ENCODE measurements around the gene DPP6. TPM values are rescaled to one million over a fixed set of nuclear protein-coding genes. Genes with fewer than 3 reads are reported as not detected.

The DPP6 gene
- total RNA-seq, 1 donor from 2014 or later: not detected

- no peak for DNase-seq (ENCODE audit: low read depth in 2 of 2)
These were observed 823.1 kb downstream of the DPP6 start for GRCh38 chr7:154875297-154875696.

- DNase-seq (ENCODE audit: low read depth in 2 of 2): no peak
These were observed 824.3 kb downstream of the DPP6 start for GRCh38 chr7:154876516-154876915.

DNA sequence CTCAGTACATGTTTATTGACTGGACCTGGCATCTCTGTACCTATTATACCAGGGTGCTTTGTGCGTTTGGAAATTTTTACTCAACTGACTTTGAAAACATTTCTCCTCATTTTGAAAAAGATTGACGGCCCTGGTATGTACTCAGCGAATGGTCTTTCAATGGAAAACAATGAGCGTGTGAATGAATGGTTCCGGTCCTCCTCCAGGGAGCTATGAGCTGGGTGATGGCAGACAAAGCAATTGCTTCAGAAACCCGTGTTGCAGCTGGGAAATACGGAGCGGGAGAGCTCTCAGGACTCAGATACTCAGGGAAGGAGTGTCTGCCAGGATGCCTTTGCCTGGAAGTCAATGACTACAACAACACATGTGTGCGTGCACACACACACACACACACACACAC, 824.8 kb downstream of the DPP6 start:
- DNase-seq (ENCODE audit: low read depth in 2 of 2): no peak

DNA sequence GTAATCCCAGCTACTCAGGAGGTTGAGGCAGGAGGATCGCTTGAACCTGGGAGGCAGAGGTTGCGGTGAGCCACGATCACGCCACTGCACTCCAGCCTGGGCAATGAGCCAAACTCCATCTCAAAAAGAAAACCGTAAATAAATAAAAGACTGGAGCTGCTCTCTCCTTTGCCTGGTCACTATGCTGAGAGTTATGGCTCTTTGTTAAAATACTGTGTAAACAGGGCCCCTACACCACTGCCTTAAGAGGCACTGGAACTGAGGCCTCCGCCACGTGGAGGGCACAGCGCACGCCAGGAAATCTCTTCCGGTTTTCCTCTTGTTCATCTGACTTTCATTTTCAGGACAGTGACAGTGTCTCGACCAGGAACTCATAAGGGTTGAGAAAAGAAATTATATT, 827.4 kb downstream of the DPP6 start:
- no peak for DNase-seq (ENCODE audit: low read depth in 2 of 2)

DNA sequence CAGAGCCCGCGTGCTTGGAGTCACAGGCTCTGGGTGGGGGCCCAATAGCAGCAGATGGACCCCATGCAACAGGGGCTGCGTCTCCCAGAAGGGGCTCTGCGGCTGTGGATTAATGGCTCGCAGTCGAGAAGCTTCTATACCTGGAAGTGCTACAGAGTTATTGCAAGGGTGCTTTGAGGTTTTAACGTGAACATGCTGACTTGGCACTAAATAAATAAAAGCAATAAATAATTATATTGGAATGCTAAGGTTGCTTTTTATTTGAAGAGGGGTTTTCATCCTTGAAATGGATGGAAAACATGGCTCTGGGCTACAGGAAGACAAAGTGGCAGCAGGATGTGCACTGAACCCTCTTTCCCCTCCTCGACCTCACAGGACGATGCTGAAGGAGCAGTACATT, 828.3 kb downstream of the DPP6 start:
- no peak for DNase-seq (ENCODE audit: low read depth in 2 of 2)

GRCh38 chr7:154881026-154881425, 828.8 kb downstream of the DPP6 start:
- DNase-seq (ENCODE audit: low read depth in 2 of 2): no peak

GRCh38 chr7:154881526-154881925, 829.3 kb downstream of the DPP6 start:
- DNase-seq (ENCODE audit: low read depth in 2 of 2): no peak

DNA sequence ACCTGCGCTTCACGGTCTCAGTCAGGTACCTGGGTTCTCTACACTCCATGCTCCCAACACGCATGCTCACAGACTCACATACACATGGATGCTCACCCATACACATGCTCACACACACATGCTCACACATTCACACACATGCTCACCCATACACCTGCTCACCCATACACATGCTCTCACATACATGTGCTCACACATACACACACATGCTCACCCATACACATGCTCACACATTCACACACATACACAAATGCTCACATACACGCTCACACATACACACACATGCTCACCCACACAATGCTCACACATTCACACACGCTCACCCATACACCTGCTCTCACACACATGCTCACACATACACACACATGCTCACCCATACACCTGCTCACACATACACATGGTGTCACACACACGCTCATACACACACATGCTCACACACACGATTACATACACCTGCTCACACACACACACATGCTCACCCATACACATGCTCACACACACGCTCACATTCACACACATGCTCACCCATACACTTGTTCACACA, 830.8 kb downstream of the DPP6 start:
- DNase-seq (ENCODE audit: low read depth in 2 of 2): no peak

DNA sequence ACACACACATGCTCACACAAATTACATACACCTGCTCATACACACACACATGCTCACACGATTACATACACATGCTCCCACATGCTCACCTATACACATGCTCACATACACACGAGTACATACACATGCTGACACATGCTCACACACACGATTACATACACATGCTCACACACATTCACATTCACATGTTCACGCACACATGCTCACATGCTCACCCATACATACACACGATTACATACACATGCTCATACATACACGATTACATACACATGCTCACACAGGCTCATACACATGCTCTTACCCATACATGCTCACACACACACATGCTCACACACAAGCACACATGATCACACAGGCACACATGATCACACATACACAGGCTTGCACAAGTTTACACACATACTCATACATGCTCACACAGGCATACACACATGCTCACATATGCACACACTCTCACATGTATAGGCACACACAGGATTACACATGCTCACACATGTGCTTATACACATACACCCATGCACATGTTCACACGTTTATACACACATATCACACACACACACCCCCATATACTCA, 832.2 kb downstream of the DPP6 start:
- DNase-seq (ENCODE audit: low read depth in 2 of 2): no peak

GRCh38 chr7:154886591-154886990, 834.4 kb downstream of the DPP6 start:
- DNase-seq (ENCODE audit: low read depth in 2 of 2): no peak

- no peak for DNase-seq (ENCODE audit: low read depth in 2 of 2)
These were observed 836.5 kb downstream of the DPP6 start for GRCh38 chr7:154888690-154889089.

- no peak for DNase-seq (ENCODE audit: low read depth in 2 of 2)
These were observed 840.3 kb downstream of the DPP6 start for GRCh38 chr7:154892459-154892858.

GRCh38 chr7:154896076-154896475, 843.9 kb downstream of the DPP6 start:
- no peak for DNase-seq (ENCODE audit: low read depth in 2 of 2)

GRCh38 chr7:154898973-154899855, 847.0 kb downstream of the DPP6 start:
- DNase-seq (ENCODE audit: low read depth in 2 of 2): no peak

GRCh38 chr7:154899862-154900261, 847.7 kb downstream of the DPP6 start:
- DNase-seq (ENCODE audit: low read depth in 2 of 2): no peak

GRCh38 chr7:154902600-154903082, 850.4 kb downstream of the DPP6 start:
- DNase-seq (ENCODE audit: low read depth in 2 of 2): no peak

DNA sequence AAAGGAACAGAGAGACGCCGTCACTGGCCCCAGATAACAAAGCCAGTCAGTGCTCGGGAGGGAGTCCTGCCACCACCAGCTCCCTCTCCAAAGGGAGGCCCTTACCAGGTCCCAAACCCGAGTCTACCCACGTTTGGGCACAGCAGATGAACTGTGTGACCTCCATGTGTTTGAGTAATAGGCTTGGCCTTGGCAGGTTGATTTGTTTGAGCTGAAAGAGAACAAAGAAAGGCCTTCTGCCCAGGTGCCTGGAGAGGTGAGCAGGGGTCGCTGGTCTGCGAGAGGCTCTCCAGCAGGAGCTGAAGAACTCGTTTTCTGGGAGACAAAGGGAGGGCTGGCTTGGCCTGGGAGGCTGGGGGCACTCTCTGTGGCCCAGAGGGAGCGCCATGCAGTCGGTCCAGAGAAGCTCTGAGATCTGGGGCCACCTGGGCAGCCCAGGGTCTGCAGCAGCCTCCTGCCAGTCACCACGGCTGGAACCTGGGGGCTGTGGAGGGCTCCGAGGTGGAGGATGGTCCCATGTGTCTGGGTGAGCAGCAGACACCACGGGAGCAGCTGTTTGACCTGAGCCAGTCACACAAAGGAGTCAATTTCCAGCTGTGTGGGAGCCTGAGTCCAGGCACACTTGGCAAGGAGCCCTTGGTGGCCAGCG, 851.0 kb downstream of the DPP6 start:
- DNase-seq (ENCODE audit: low read depth in 2 of 2): no peak

- DNase-seq (ENCODE audit: low read depth in 2 of 2): no peak
These were observed 852.9 kb downstream of the DPP6 start for GRCh38 chr7:154905146-154905545.

DNA sequence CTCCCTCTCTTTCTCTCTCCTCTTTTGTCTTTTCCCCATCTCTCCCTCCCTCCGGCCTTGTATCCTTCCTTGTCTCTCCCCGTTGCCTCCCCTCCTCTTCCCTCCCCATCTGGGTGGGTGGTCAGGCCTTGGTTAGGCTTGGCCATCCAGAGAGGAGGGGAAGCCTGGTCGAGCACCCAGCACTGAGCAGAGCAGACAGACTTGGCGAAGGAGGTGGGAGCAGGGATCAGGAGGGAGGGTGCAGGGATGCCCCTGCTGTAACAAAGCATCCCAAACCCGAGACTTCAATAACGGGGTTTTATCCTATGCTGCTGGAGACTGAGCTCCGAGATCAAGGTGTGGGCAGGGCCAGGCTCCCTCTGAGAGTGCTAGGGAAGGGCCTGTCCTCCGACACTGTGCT, 853.4 kb downstream of the DPP6 start:
- DNase-seq (ENCODE audit: low read depth in 2 of 2): no peak

GRCh38 chr7:154906201-154906600, 854.0 kb downstream of the DPP6 start:
- no peak for DNase-seq (ENCODE audit: low read depth in 2 of 2)

DNA sequence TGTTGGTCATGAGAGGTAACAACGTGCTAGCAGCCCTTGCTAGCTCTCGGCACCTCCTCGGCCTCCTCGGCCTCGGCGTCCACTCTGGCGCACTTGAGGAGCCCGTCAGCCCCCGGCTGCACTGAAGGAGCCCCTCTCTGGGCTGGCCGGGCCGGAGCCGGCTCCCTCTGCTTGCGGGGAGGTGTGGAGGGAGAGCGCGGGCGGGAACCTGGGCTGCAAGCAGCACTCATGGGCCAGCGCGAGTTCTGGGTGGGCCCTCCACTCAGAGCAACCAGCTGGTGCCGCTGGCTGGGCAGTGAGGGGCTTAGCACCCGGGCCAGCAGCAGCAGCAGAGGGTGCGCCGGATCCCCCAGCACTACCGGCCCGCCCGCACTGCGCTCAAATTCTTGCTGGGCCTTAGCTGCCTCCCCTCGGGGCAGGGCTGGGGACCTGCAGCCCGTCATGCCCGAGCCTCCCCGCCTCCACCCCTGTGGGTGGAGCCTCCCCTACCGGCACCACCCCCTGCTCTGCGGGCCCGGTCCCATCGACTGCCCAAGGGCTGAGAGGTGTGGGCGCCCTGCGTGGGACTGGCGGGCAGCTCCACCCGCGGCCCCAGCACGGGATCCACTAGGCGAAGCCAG, 854.6 kb downstream of the DPP6 start:
- no peak for DNase-seq (ENCODE audit: low read depth in 2 of 2)

All from lung microvascular endothelial cell (primary cell).